Cardiac fibroblast (primary cell): ENCODE measurements around the gene ZNF524.

Source experiments
- DNase-seq, 2 donors: peaks; one replicate each; pipeline versions ENCODE4 v3.0.0 to v3.0.0-alpha.2; 2010; ENCODE audit warnings: low read depth in 2 of 2
- H3K4me3 ChIP-seq, 2 donors: replicated peaks in 1 of 2; 1 replicate in 1 of 2; 2 replicates in 1 of 2; pipeline ENCODE4 v1.5.1; 2011; ENCODE audit warnings: low read depth in 2 of 2, low read length in 2 of 2, mild to moderate bottlenecking in 2 of 2, moderate library complexity in 1 of 2
- CTCF ChIP-seq: IDR thresholded peaks from one replicate; pipeline ENCODE4 v1.5.1; 2011; ENCODE audit warnings: low read depth, mild to moderate bottlenecking, low read length, inconsistent platforms

Gene ZNF524

GRCh38 chr19:55645512-55645881 lies 45.4 kb downstream of the ZNF524 start:
- DNase-seq: no peak
- no peak overlapping the region for H3K4me3 ChIP-seq
- no peak for TF ChIP-seq CTCF

- no peak for DNase-seq
- TF ChIP-seq CTCF: no peak
Measured at GRCh38 chr19:55646889-55647731, 47.0 kb downstream of the ZNF524 start.

GRCh38 chr19:55647732-55648584 lies 47.9 kb downstream of the ZNF524 start, which contains the start of gene CCDC106:
TSS of gene CCDC106 (plus strand) at chr19:55648212. CDS start at chr19:55649047, 835 bp downstream.
- peak; percentile 60 to 86 for DNase-seq
- H3K4me3 ChIP-seq: peak within 1 kb of the TSS; percentile 74 to 77
- TF ChIP-seq CTCF: no peak

More at GRCh38 chr19:55646889-55647731, 47.0 kb downstream of the ZNF524 start:
- H3K4me3 ChIP-seq: peak overlapping the region; percentile 74 to 77

- TF ChIP-seq CTCF: no peak
- peak overlapping the region; percentile 74 to 77 for H3K4me3 ChIP-seq
- no peak for DNase-seq
Measured at GRCh38 chr19:55648585-55649267, 48.6 kb downstream of the ZNF524 start.

GRCh38 chr19:55649268-55650125 lies 49.4 kb downstream of the ZNF524 start:
- peak overlapping the region in 1 of 2 donors; percentile 74 for H3K4me3 ChIP-seq
- no peak for DNase-seq
- no peak for TF ChIP-seq CTCF
